Breast epithelium (tissue), 4 donors: ENCODE data around the gene SMIM41. TPM values are rescaled to one million over a fixed set of nuclear protein-coding genes. Genes with fewer than 3 reads are reported as not detected.
A peak's percentile ranks its signal among the peaks of the same experiment; 100 is the strongest.

Experiments
- DNase-seq, 2 donors: peaks; one replicate each; pipeline ENCODE4 v3.0.0-alpha.2; 2019; ENCODE audit warnings: low spot score in 2 of 2
- H3K27ac ChIP-seq, 2 donors: fragments of 200-600 bp; sonication (generic) in 1 of 2; one replicate each; pipeline ENCODE4 v1.5.1; 2016 to 2019; ENCODE audit warnings: mild to moderate bottlenecking in 1 of 2
- H3K27me3 ChIP-seq, 2 donors: fragments of 200-600 bp; sonication (generic) in 1 of 2; one replicate each; pipeline versions ENCODE4 v1.5.1 to v1.6.0; 2017 to 2019; ENCODE audit warnings: control low read depth in 1 of 2, mild to moderate bottlenecking in 1 of 2
- H3K36me3 ChIP-seq: fragments of 200-600 bp; one replicate; pipeline ENCODE4 v1.5.1; 2019
- H3K4me1 ChIP-seq, 2 donors: fragments of 200-600 bp; sonication (generic); one replicate each; pipeline ENCODE4 v1.5.1; 2016 to 2019; ENCODE audit warnings: control low read depth in 1 of 2
- H3K4me3 ChIP-seq, 3 donors: fragments of 200-600 bp; sonication (generic); 1 replicate in 2 of 3; 2 replicates in 1 of 3; pipeline ENCODE4 v1.5.1; 2016 to 2019; ENCODE audit warnings: mild to moderate bottlenecking in 3 of 3, moderate library complexity in 2 of 3
- H3K9me3 ChIP-seq, 2 donors: fragments of 200-600 bp; sonication (generic) in 1 of 2; one replicate each; pipeline ENCODE4 v1.5.1; 2016 to 2019; ENCODE audit warnings: control low read depth in 1 of 2
- POLR2A ChIP-seq: fragments of 450-650 bp; IDR thresholded peaks from one replicate; pipeline ENCODE4 v1.6.1; 2016; ENCODE audit warnings: antibody characterized with exemption, mild to moderate bottlenecking, moderate library complexity
- POLR2AphosphoS5 ChIP-seq, 3 donors: sonication (generic); formaldehyde crosslinking; IDR thresholded peaks; one replicate each; pipeline ENCODE4 v1.6.1; 2017; ENCODE audit warnings: antibody characterized with exemption in 3 of 3
- intact Hi-C: fragments of 100-400 bp; cut with DNase I; formaldehyde crosslinking; loops from one replicate; pipeline ENCODE4 v1.15.1; 2023; ENCODE audit warnings: low total_unique reads
- total RNA-seq, 3 donors: library from RNA; depleted of rRNA; stranded (reverse); fragments of >200 nt; gene quantifications; one replicate each; pipeline ENCODE4 v1.1.0, GENCODE V29; 2016
- TF ChIP-seq, protein P1 (sequence below), 3 donors: fragments of 450-650 bp; IDR thresholded peaks; one replicate each; pipeline ENCODE4 v1.5.1; 2016 to 2017; ENCODE audit warnings: antibody characterized with exemption in 3 of 3, mild to moderate bottlenecking in 3 of 3, moderate library complexity in 3 of 3

The SMIM41 gene
- total RNA-seq, 3 donors from 2014 or later = 1.3 TPM; not detected in 2

DNA sequence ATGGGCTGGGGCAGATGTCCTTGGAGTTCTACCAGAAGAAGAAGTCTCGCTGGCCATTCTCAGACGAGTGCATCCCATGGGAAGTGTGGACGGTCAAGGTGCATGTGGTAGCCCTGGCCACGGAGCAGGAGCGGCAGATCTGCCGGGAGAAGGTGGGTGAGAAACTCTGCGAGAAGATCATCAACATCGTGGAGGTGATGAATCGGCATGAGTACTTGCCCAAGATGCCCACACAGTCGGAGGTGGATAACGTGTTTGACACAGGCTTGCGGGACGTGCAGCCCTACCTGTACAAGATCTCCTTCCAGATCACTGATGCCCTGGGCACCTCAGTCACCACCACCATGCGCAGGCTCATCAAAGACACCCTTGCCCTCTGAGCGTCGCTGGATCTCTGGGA is 2.7 kb upstream of the SMIM41 start:
- no peaks in the 10 kb centered on the region for H3K9me3 ChIP-seq
- H3K4me1 ChIP-seq = peaks cover 0 to 10% of the 10 kb centered on the region in 2 donors
- intact Hi-C loops = loop anchor here (5.0 kb wide), 1 partner anchor 405 kb away; no protein-coding TSS in a partner anchor

GRCh38 chr12:52078276-52078675 is 1.2 kb upstream of the SMIM41 start:
- no peak for DNase-seq
- no peaks in the 10 kb centered on the region for H3K36me3 ChIP-seq
- H3K27me3 ChIP-seq = no peaks in the 10 kb centered on the region
- H3K9me3 ChIP-seq = no peaks in the 10 kb centered on the region
- no peak for TF ChIP-seq POLR2A
- TF ChIP-seq POLR2AphosphoS5 (IDR thresholded peaks at IDR 0.05) = no peak
- TF ChIP-seq, protein P1, sequence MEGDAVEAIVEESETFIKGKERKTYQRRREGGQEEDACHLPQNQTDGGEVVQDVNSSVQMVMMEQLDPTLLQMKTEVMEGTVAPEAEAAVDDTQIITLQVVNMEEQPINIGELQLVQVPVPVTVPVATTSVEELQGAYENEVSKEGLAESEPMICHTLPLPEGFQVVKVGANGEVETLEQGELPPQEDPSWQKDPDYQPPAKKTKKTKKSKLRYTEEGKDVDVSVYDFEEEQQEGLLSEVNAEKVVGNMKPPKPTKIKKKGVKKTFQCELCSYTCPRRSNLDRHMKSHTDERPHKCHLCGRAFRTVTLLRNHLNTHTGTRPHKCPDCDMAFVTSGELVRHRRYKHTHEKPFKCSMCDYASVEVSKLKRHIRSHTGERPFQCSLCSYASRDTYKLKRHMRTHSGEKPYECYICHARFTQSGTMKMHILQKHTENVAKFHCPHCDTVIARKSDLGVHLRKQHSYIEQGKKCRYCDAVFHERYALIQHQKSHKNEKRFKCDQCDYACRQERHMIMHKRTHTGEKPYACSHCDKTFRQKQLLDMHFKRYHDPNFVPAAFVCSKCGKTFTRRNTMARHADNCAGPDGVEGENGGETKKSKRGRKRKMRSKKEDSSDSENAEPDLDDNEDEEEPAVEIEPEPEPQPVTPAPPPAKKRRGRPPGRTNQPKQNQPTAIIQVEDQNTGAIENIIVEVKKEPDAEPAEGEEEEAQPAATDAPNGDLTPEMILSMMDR (IDR thresholded peaks at IDR 0.05) = peak in 1 of 3 donors; percentile 1
- intact Hi-C loops = loop anchor here (5.0 kb wide), 1 partner anchor 406 kb away; no protein-coding TSS in a partner anchor
- H3K4me1 ChIP-seq = peaks cover 0 to 15% of the 10 kb centered on the region in 2 donors
- no peak overlapping the region for H3K27ac ChIP-seq
- H3K4me3 ChIP-seq = no peak overlapping the region

More for the DNA sequence above, 2.7 kb upstream of the SMIM41 start:
- no peak overlapping the region for H3K27ac ChIP-seq
- H3K27me3 ChIP-seq = no peaks in the 10 kb centered on the region
- H3K4me3 ChIP-seq = no peak overlapping the region
- no peak for DNase-seq
- TF ChIP-seq POLR2AphosphoS5 (IDR thresholded peaks at IDR 0.05) (no peak), POLR2A (no peak)
- TF ChIP-seq, protein P1 (IDR thresholded peaks at IDR 0.05) = no peak
- H3K36me3 ChIP-seq = no peaks in the 10 kb centered on the region

DNA sequence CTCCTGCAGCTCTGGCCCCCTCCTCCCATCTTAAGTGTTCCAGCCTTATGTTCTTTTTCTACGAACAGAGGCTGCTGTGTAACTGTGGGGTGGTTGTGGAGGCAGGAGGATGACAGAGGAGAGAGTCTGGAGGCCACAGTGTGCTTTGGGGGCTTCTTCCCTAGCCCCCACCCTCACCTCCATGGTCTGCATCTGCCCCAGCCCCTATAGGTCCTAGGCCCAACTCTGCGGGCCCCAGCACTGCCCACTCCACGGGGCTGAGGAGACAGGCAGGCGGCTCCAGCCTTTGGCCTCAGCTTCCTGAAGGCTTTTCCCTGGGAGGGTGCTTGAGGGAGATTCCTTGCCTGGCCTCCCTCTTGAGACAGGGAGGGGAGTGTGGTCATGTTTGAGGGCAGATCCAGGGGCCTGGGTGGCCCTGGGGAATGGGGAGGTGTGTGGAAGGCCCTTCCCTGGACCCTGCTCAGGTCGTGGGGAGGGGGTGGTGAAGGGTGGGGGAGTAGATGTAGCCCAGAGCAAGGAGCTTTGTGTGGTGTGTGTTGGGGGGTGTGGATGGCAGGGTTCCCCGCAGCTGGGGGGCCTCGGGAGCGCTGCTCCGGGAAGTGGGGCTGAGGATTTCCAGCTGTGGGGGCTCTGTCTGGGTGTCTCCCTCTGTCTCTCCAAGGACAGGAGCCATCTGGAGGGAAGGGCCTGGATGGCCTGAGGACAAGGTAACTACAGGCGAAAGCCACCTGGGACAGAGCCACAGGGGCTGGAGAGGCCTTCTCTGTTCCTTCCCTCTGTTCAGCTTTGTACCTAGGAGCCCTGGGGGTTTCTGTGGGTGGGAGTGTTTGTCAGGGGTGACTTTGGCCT is 1.1 kb downstream of the SMIM41 start:
- no peak overlapping the region for H3K4me3 ChIP-seq
- no peaks in the 10 kb centered on the region for H3K36me3 ChIP-seq
- no peaks in the 10 kb centered on the region for H3K27me3 ChIP-seq
- TF ChIP-seq, protein P1 (IDR thresholded peaks at IDR 0.05) = no peak
- TF ChIP-seq POLR2AphosphoS5 (IDR thresholded peaks at IDR 0.05) (no peak), POLR2A (no peak)
- no peak for DNase-seq
- H3K4me1 ChIP-seq = peaks cover 0 to 15% of the 10 kb centered on the region in 2 donors
- intact Hi-C loops = loop anchor here (5.0 kb wide), 1 partner anchor 53 kb away; no protein-coding TSS in a partner anchor
- H3K27ac ChIP-seq = peak overlapping the region; percentile 58 to 89
- H3K9me3 ChIP-seq = no peaks in the 10 kb centered on the region

DNA sequence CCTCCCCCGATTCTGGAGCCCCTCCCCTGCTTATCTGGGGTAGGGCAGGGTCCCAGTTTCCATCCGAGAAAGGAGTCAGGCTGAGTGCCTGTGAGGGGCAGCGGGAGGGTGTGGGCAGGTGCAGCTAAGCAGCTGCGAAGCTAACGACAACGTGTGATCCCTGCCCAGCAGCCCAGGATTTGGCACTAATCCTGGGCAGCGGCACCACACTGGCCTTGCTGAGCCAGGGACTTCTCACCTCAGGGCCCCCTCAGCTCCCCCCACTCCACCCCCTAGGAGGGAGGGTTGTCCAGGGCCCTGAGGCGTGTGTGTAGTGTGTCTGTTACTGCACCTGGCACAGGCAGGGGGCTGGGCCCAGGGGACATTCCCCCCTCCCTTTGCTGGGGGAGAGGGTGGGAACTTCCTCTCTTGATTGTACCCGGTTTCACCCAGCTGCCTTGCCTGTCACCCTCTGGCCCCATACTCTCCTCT is 1.8 kb downstream of the SMIM41 start:
- H3K9me3 ChIP-seq = no peaks in the 10 kb centered on the region
- H3K4me3 ChIP-seq = peak overlapping the region in 1 of 3 donors; percentile 37
- intact Hi-C loops = loop anchor here (5.0 kb wide), 1 partner anchor 54 kb away; no protein-coding TSS in a partner anchor
- H3K36me3 ChIP-seq = no peaks in the 10 kb centered on the region
- H3K27me3 ChIP-seq = no peaks in the 10 kb centered on the region
- peaks cover 0 to 15% of the 10 kb centered on the region in 2 donors for H3K4me1 ChIP-seq
- DNase-seq = no peak
- H3K27ac ChIP-seq = peak overlapping the region; percentile 58 to 89
- no peak for TF ChIP-seq POLR2AphosphoS5 (IDR thresholded peaks at IDR 0.05)
- TF ChIP-seq, protein P1 (IDR thresholded peaks at IDR 0.05) = no peak
- no peak for TF ChIP-seq POLR2A
